DMS 273 treated with DMSO at 0.1 percent for 48 hours (cell line): ENCODE measurements around the gene CPXM1.
"Not testable (repeated sequence)": the region's sequence is repeated elsewhere in the genome, so short reads cannot be mapped to it uniquely, and the experiment has no call there.

Experiments used
- DNase-seq: peaks from one replicate; lab custom pipeline; 2025; lab: John Stamatoyannopoulos, UW

CPXM1 gene

DNA sequence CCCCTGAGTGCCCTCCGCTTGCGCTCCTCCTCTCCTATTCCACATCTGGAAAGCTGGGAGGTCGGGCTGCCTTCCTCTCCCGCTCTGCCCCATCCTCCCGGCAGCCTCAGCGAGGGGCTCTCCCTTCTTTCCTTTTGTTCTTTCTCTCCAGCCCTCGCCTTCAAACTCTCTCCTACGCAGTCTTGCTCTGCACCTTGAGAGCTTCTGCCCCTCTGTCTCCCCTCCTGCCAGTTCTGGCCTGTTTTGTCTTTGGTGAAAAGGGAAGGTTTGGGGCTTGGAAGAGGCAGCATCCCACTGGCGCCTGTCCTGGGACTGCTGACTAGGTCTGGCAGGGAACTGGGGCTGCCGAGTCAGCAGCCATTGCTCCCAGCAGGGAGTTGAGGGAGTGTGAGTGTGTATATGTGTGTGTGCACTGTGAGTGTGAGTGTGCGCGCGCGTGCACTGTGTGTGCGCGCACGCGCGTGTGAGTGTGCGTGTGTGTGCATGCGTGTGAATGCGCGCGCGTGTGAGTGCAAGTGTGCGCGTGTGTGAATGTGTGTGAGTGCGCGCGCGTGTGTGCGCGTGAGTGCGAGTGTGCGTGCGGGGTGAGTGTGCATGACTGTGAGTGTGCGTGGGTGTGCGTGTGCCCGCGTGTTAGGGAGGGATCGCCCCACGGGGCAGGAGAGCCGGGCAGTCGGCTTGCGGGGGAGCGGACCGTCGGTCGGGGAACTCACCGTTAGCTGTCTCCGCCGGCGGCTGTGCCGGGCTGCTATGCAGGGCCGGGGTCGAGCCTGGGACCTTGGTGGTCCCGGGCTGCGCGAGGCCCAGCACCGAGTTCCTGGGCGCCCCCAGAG, 523 bp downstream of the CPXM1 start:
- no peak for DNase-seq

DNA sequence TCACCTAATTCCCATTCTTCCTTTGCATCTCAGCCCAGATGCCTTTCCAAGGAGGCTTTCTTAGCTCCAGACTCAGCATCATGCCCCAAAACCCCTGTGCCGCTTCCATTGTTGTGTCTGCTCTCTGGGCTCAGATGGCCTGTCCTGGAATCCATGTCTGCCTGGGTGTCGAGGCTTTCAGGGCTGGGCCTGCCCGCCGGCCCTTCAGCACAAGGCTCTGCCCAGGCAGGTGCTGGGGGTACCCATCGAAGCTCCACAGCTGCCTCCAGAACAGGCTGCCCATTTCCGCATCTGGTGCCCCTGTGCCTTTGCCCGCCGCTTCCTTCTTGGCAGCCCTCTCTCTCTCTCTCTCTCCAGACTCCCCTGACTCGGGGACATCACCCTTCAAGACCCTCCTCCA, 1.2 kb downstream of the CPXM1 start:
- DNase-seq: no peak

DNA sequence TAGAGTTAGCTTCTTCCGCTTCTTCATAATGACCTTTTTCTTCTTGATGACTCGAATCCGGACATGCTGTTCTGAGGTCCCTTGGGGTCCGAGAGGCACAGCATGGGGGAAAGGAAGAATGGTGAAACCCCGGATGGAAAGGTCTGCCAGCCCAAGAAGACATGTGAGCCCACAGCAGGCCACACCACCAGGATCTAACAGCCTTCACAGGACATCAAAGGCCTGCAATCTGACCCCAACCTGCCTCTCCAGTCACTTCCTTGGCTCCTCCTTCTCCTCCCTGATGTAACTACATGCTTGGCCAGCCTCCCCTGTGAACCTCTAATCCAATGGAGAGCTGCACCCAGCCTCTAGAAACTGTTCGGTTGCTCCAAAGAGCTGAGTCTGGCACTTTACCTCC, 1.6 kb downstream of the CPXM1 start:
- DNase-seq: no peak

DNA sequence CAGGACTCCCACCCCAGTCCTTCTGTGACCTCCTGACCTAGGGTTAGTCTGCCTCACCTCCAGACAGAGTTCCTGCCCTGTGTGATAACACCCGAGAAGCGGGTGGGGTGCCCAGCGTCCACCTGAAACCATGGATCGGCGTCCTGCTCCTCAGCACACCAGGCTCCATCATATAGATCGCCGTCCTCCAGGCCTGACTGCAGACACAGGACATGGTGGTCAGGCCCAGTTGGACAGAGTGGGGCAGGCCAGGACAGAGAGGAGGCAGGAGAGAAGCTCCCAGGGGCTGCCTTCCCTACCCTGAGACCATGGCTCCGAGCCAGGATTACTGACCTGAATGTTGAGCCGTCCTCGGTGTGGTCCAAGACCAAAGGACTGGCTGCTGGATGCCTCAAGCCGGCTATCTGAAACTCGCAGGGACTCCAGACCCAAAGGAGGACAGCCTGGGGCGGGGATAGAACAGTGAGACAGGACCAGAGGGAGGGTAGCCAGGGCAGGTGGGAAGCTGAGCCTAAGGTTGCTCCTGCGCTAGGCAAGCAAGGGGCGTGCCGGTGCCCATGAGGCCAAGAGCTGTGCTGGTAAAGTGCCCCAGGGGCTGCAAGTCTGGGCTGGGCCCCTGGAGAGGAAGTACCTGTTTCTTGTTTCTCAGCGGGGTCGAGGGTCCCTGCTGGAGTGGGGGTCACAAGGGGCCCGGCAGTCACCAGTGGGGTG, 2.2 kb downstream of the CPXM1 start:
- no peak for DNase-seq

DNA sequence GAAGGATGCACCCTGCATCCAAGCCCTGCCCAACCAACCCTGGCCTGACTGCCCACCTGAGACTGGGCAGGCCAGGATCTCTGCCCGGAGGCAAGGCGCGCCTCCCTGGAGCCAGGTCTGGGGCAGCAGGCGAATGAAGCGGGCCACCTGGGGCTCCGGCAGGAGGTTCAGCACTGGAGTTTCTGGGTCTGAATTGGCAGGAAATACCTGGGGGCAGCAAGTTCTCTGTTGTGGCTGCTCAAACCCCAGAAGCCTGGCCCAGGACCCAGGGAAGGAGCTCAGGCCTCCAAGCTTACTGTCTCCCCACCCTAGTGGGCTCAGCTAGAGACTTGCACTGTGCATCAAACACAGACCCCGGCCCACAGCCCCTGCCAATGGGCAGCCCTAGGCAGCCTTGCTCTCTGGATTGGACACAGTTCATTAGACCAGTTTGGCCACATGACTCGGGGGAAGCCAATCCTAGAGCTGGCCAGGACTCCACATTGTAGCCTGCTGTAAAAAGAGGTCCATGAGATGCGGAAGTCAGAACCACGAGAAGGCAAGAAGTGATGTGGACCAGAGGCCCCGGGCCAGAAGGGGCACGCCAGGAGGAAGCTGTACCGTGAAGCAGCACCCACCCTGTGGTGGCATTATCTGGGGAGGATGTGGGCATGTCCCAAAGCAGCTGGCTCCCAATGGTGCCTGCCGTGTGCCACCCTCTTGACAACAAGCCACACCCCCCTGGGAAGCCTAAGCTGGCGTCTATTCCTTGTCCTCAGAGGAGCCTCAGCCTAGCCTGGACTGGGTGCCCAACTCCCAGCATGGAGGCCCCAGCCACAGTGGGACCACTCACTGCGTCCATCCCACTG, 3.1 kb downstream of the CPXM1 start:
- DNase-seq: no peak

DNA sequence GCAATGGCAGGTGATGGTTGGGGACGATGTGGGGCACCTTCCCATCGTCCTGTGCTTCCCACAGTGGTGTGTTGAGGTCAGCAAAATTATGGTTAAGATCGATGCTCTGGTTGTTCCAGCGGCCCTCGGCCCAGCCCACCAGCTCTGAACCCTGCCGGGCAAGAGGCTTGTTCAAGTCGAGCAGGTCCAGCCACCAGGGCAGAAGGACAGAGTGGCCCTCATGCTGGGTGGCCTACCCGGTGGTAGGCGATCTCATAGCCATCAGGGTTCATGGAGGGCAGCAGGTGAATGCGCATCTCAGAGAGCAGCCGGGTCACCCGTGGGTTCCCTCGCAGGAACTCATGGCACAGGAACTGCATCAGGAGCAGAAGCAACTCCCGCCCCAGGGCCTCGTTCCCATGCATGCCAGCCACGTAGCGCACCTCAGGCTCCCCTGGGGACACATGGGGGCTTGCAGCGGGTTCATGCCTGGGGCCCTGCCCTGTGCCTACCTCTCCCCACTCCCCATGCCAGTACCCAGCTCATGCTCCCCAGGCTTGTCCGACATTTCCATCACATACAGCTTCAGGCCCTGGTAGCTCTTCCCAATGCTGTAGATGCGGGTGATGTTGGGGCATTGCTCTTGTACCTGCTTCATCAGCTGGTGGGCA, 4.3 kb downstream of the CPXM1 start:
- no peak for DNase-seq

DNA sequence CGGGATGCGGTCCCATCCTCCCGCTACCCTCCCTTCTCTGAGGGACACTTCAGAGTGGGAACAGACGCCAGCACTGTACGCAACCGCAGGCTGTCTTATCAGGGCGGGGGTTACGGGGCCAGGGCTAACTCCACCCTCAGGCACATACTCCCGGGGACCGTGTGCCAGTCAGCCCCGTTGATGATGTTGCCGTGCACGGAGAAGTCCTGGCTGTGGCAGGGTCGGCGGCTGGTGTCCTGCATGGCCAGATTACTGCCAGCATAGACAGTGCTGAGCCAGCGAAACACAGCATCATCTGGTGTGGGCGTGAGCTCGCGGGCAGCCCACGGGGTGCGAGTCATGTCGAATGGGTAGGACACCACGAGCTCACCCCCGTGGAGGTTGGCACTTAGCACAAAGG, 5.0 kb downstream of the CPXM1 start:
- DNase-seq: no peak

DNA sequence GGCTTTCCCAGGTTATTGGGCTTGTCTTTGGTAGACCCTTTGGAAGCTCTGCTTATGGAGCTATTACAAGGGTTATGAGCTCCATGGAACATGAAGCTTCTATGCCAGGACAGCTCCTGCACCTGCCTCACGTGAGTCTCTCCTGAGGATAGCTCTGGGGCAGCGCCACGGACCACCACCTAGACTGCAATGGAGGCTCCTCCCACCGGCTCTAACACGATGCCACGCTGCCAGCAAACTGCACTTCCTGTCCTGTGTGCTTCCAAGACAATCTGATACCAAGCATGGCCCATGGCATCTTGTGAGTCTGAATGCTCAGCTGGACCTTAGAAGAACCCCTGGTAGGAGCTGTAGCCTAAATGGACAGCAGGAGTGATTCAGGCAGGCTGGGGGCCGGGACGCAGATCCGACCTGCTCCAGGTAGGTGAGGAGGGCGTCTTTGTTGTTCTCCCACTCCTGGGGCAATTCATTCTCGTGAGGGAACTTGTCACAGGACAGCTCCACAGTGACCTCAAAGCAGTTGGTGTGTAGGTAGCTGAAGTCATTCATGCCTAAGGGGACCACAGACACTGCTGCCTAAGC, 5.5 kb downstream of the CPXM1 start:
- DNase-seq: no peak

DNA sequence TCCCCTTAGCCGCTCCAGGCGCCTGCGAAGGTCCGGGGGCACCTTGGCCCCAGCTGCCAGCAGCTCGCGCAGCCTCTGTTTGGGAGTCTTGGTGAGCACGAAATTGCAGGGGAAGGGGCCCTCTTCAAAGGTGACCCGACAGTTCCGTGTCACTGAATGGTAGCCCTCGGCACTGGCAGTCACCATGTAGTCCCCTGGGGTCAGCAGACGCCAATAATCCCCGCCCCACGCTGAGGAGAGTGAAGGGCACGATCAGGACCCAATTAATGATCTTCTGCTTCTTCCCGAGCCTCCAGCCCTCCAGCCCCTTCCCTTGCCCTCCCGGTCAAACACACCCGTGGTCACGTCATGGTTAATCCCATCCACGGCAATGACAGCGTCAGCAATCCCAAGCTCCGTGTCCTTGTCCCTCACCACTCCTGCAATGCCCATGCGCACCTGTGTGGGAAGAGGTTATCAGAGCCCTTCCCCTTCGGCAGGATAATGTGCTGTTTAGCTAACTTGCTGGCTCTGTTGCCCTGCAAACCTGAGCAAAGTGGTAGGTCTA, 6.2 kb downstream of the CPXM1 start:
- DNase-seq: no peak

DNA sequence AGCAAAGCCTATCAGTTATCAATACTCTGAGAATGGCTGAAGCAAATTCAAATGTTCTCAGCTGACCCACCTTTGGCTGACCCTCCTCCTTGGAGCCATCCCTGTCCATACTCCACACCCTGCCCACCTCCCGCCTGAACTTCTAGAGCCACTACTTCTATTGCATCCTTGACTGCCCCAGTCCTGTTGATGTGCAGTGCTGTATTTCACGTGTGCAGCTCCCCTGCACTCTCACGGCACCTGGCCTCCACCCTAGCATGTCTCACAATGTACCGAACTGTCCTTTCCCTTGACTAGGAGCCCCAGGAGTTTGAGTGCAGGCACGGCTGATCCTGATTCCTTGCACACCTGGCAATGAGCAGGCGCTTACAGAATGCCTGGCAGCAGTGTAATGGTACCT, 7.0 kb downstream of the CPXM1 start:
- no peak for DNase-seq

DNA sequence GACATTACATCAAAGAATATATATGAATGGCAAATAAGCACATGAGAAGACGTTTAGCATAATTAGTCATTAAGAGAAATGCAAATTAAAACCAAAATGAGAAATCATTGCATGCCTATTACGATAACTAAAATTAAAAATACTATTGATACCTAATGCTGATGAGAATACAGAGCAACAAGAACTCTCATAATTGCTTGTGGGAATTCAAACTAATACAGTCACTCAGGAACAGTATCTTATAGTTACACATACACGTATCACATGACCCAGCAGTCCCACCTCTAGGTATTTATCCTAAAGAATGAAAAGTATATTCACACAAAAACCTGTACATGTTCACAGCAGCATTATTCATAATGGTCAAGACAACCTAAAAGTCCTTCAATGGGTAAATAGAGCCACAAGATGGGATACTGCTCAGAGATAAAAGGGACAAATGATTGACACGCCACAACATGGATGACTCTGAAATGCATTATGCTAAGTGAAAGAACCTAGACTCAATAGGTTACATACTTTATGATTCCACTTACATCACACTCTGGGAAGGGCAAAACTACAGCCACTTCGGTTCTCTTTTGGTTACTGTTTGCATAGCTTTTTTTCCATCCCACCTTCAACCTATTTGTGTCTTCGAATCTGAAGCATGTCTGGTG, 16.4 kb downstream of the CPXM1 start:
- DNase-seq: no peak

DNA sequence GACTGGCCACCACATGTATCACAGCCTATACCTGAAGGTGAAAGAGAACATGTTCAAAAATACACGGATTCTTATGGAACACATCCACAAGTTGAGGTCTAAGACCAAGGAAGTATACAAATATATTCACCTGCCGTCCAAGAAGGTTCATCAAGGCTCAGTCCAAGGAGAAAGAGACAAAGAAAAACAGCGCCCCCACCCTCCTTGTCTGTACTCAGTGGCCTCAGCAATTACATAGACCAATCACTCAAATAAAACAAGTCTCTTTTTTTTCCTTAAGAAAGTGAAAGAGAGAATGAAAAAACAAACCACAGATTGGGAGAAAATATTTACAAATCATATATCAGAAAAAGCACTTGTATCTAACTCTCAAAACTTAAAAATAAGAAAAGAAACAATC, 19.5 kb downstream of the CPXM1 start:
- DNase-seq: no peak

DNA sequence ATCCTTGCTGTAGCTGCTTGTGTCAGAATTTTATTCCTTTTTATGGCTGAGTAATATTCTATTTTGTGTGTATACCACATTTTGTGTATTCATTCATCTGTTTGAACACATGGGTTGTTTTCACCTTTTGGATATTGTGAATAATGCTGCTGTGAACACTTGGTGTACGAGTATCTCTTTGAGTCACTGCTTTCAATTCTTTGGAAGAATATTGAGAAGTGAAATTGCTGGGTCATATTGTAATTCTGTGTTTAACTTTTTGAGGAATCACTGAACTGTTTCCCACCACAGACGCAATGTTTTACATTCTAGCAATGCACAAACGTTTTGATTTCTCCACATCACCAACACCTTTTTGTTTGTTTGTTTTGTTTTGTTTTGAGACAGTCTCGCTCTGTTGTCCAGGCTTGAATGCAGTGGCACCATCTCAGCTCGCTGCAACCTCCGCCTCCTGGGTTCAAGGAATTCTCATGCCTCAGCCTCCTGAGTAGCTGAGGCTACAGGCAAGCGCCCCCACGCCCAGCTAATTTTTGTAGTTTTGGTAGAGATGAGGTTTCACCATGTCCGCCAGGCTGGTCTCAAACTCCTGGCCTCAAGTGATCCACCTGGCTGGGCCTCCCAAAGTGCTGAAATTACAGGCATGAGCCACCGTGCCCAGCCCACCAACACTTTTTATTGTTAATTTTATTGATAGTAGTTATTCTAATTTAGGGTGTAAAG, 21.7 kb downstream of the CPXM1 start:
- DNase-seq: no peak

DNA sequence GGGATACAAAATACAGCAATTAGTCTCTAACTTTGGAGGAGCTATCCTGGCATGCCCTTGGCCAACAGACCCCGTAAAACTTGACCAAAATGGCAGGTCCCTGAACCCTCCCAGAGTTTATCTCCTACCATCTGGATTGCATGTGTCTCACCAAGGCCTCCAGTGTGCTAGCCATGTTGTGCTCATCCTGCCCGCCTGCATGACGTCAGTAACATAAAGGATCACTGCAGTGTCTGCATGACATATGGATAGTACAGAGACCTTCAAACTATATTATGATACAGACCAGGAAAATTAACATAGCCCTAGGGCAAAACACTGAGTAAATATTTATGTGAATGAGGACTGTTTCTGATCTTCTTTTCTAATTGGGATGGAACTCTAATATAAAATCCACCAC, 25.3 kb downstream of the CPXM1 start:
- DNase-seq: no peak

DNA sequence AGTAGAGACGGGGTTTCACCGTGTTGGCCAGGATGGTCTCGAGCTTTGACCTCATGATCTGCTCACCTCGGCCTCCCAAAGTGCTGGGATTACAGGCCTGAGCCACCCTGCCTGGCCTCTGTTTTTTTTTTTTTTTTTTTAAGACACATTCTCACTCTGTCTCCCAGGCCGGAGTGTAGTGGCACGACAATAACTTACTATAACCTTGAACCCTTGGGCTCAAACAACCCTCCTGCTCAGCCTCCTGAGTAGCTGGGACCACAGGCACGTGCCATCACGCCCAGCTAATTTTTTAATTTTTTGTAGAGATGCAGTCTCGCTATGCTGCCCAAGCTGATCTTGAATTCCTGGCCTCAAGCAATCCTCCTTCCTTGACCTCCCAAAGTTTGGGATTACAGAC, 26.6 kb downstream of the CPXM1 start:
- no peak for DNase-seq

DNA sequence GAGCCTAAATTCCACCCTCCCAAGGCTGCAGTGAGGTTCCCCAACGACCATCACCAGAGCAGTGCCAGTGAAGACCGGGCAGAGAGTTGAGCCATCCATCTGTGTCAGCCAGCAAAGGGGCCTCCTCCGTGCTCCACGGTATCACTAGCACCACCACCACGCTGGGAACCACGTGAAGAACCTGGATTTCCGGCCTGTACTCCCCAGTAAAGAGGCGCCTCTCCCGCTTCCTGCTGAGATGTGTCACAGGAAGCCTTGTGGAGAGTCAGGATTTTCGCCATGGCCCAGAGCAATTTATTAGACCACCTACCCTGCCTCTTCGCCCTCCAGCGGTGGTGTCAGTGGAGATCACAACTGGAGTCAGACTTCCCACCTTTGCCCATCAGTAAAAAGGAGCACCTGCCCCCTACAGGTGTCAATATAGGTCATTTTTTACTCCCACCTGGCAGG, 28.8 kb downstream of the CPXM1 start:
- no peak for DNase-seq

DNA sequence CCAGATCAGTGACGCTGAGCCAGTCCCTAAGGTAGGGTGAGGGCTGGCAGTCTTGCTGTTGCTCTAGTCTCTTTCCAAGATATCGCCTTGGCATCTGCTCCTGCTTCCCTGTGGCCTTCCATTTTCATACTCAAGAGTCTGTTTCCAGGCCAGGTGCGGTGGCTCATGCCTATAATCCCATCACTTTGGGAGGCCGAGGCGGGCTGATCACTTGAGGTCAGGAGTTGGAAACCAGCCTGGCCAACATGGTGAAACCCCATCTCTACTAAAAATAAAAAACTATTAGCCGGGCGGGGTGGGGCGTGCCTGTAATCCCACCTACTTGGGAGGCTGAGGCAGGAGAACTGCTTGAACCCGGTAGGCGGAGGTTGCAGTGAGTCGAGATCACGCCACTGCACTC, 30.3 kb downstream of the CPXM1 start:
- DNase-seq: not testable (repeated sequence)

DNA sequence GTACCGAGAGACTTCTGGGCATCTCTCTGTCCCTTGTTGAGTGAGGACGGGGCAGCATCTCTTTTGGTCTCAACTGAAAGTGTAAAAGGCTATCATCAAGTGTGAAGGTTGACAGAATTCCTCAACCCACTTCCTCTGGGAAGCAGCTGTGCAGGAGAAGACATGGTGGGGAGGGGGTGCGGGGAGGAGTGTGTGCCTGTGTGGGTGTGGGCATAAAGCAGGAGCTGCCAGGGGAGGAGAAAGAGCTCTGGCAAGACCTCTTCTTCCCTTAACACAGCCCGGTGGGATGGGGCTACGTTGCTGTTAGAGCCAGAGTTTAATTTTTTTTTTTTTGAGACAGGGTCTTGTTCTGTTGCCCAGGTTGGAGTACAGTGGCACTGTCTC, 31.8 kb downstream of the CPXM1 start:
- no peak for DNase-seq

DNA sequence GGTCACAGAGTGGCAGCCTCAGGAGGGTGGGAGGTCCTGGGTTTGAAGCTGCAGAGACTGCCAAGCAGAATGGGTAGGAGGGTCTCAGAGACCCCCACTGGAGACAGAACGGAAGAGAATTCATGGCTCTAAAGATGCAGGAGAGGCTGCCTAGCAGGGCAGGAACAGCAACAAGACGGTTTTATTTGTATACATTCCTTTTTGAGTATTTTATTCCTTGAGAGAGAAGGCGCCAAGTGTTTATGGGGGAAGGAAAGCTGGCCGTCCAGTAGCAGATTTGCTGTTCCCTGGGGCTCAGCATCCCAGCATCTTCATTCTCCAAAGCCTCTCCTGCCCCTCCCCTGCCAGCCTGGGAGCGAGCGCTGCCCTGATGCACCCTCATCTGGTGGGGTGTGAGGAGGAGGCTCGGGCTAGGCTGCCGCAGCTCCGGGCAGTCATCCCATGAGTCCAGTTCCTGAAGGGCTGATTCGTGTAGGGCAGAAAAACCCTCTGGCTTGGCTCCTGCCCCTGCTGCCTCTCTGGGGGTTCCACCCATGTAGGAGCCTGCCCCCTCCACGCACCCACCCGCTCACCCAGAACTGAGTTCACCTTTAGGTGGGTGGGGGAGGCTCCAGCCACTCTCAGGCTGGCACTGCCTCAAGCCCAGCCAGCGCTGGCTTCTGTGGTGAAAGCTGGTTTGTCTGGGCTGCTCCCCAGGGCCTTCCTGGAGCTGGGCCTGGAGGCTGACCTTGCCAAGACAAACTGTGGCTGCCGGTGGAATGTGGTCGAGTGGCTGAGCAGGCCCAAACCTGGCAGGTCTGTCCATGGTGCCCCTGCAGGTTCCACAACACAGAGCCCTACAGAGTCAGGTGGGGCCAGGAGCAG, 32.4 kb downstream of the CPXM1 start:
- no peak for DNase-seq
